HG02610 (cell line): ENCODE measurements around the gene UGT1A9.

ENCODE experiments used
- ATAC-seq: cut with Tn5 transposase; IDR thresholded peaks from one replicate; pipeline ENCODE4 v1.9.1; 2021; ENCODE audit warnings: mild to moderate bottlenecking, moderate library complexity; ENCODE audit not compliant: unreplicated experiment

UGT1A9 gene

DNA sequence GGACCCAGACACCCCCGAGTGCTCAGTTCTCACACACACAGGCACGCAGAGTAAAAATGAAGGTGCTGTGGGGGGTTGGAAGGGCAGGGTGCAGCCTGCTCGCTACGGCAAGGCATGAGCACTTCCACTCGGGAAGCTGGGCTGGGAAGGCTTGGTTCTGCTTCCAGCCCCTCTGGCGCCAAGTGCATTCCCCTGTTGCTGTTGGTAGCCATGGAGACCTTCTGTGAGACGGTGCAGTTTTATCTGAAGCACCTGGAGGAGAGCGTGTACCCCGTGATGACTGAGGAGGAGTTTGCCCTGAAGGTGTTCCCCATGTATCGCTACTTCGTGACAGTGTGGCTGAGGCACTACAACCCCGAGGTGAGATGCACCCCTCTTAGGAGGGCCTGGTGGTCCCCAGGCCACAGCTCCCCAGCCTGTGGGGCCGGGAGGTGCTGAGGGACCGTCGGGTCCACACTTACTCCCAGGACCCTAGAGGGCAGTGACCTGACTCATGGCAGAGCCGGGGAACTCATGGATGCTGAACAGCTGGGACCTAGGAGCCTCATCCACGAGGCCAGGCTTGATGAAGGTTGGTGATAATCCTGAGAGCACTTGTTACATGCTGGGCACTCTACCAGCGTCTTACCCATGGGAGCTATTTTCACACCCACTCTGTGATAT is 121.9 kb downstream of the UGT1A9 start:
- no peak for ATAC-seq

GRCh38 chr2:233794128-233794658 is 122.5 kb downstream of the UGT1A9 start:
- no peak for ATAC-seq

GRCh38 chr2:233795735-233796171 is 124.1 kb downstream of the UGT1A9 start:
- ATAC-seq: no peak

DNA sequence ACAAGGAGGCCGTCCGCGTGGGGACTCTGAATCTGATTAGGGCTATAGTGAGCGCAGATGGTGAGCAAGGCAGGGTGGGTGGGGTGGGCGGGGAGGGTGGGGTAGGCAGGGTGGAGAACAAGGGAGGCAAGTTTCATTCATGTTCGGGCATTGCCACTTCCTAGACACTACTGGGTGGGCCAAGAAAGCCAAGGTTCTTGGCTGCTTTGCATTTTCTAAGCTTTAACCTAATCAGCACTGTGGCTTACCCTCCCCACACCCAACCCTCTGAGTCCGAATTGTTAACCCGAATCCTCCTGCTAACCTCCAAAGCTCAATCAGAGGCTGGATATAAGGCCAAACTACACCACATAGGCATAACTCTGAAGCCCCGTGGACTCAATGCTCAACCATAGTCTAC is 124.6 kb downstream of the UGT1A9 start:
- ATAC-seq: no peak

DNA sequence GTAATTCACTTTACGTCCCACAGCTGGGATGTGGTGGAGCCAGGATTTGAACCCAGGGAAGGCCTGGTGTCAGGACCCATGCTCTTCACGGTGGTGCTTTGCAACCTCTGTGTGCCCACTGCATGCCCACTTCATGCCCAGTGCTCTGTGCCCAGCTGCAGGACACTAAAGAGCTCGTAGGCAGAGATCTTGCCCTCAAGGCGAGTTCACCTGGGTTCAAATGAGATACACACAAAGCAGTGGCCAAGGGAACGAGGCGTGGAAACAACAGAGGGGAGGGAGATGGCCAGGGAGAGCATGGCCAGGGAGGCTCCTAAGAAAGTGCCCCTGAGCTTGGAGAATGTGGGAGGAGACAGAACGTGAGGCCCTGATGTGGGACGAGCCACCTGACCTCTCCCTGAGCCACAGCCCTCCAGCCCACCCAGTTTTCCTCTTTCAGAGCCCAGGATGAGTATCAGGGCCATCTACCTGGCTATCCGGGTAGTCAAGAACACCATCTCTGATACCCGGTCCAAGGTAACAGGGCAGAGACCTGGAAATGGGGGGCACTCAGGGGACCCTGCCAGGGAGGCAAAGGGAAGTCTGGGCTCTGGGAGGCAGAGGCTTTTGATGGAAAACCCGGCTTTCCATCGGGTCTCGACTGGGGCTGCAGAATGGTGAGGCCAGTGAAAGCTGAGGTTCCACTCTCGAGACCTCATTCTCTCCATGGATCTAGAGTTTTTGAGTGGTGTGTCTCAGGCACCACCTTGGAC is 126.8 kb downstream of the UGT1A9 start:
- no peak for ATAC-seq

GRCh38 chr2:233799087-233799665 is 127.5 kb downstream of the UGT1A9 start:
- no peak for ATAC-seq

DNA sequence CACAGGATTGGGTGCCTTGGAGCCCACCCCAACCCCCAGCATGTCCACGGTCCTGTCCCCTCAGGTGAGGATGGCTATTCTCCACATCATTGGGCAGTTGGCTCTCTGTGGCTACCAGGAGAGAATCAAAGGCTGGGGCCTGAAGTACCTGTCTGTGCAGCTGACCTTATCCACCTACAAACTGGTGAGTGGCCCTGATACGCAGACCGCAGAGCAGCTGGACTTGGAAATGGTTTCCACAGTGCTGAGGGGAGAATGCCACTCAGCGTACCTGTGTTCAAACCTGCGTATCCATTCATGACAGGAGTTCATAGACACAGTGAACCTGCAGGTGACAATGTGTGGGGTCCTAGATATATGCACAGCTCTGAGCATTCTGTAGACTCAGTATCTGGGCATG is 128.0 kb downstream of the UGT1A9 start:
- no peak for ATAC-seq

DNA sequence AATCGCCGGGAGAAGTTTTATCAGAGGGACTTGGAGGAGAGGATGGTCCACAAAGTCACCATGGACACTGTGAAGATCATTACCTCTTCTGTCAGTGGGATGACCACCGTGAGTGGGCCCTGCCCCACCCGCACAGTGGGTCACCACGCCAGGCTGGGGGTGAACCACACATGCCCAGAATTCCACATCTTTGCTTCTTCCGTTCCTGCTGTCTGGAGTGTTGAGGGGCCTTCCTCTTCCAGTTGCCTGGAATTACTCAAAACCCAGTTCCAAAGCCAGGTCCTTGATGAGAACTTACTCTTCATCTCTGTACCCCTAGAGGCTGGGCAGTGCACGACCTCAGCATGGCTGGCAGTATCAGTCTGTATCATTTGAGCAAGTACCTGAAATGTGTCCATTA is 128.5 kb downstream of the UGT1A9 start:
- no peak for ATAC-seq

GRCh38 chr2:233801357-233802131 is 129.8 kb downstream of the UGT1A9 start:
- ATAC-seq: no peak

DNA sequence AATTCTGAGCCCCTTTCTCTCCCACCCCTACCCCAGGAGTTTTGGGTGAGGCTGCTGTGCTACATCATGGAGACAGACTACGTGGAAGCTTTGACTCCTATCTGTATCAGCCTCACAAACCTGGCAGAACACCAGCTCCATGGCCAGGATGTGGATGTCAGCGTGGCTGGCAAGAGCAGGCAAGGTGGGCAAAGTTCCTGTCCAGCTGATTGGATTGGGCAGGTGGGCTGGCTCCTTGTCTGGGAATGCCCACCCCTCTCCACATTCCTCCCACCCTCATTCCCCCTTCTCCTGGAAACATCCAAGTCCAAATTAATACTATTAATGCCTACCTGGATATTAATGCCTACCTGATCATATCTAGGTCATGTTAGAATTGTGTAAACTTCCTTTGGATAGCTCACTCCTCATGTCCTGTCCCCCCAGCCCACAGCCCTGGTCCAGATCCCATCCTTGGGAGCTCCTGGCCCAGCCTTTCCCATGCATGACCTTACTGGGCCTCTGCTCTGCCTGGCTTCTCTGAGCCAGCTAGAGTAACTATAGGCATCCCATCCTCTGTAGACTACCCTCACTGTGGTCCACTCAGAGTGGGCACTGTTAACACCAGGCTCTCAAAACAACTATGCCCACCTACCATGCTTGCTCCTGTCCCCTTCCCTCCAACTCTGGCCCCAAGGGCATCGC is 130.6 kb downstream of the UGT1A9 start:
- ATAC-seq: no peak

- no peak for ATAC-seq
These were observed 131.7 kb downstream of the UGT1A9 start for GRCh38 chr2:233803292-233803911.

GRCh38 chr2:233803994-233804393 is 132.3 kb downstream of the UGT1A9 start:
- no peak for ATAC-seq

GRCh38 chr2:233807215-233807865 is 135.6 kb downstream of the UGT1A9 start:
- no peak for ATAC-seq

- ATAC-seq: no peak
These were observed 136.6 kb downstream of the UGT1A9 start for GRCh38 chr2:233807966-233808935.

DNA sequence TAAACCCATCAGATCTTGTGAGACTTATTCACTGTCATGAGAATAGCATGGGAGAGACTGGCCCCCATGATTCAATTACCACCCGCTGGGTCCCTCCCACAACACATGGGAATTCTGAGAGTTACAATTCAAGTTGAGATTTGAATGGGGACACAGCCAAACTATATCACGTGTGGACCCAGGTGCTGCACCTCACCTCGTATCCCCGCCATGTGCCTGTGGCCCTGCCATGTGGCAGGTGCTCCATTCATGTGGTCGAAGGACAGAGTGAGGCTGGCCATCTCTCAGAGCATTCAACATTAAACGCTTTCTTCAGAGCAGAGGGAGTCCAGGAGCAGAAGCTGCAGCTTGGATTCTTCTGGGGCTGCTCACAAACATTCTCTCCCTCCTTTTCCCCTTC is 138.7 kb downstream of the UGT1A9 start:
- ATAC-seq: no peak

- ATAC-seq: no peak
These were observed 139.4 kb downstream of the UGT1A9 start for GRCh38 chr2:233811087-233811486.

DNA sequence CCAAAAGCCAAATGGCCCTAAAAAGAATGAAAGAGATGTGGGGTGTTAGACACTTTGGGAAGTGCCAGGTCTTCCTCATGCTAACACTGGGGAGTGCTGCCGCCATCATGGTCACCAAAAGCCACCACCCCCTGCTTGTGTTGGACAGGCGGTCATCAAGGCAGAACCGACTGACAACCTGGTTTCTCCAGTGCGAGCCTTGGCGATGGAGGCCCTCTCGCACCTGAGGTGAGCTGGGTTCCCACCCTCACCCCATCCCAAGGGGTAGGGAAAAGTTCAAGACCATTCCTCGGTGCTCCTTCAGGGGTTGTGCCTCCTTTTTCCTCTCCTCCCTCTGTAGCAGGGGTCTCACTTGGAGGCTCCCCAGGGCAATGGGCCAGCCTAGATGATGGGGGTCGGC is 140.0 kb downstream of the UGT1A9 start:
- ATAC-seq: no peak

DNA sequence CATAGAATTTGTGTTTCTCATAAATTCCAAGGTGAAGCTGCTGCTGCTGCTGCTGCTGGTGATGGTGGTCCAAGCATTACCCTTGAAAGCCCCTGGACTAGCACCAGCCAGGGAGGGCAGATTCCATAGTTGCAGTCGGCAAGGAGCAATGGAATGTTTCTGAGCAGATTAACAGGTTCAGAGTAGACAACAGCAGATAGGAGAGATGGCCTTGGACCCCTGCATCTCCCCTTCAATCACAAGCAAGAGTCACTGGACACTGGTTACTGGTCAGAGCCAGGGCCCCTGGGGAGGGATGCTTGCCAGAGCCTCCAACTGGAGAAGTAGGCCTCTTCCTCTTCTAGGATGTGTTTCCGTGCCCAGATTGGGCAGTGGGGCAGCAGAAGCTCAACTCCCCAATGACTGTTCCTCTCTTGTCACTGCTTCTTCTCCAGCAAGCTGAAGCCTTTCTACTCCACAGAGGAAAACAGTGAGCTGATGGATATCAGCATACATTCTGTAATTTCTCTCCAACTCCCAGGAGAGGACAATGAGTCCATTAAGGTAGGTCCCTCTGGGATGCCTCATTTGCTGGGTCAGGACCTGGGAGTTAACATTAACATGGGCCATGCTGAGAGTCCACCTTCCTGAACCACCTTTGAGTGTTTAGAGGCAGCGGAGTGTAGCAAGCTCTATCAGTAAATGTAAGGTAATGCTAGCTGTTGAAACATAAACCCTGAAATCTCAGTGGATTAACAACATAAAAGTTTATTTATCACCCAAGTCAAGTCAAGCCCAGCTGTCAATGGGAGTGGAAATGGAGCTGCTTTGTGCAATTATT is 141.7 kb downstream of the UGT1A9 start:
- no peak for ATAC-seq
